Measurements from ENCODE around the gene CDH10. TPM values are rescaled to one million over a fixed set of nuclear protein-coding genes. Genes with fewer than 3 reads are reported as not detected.

CDH10 gene
- total and polyA plus RNA-seq, 4 donors = 0.09 TPM; not detected in 3

DNA sequence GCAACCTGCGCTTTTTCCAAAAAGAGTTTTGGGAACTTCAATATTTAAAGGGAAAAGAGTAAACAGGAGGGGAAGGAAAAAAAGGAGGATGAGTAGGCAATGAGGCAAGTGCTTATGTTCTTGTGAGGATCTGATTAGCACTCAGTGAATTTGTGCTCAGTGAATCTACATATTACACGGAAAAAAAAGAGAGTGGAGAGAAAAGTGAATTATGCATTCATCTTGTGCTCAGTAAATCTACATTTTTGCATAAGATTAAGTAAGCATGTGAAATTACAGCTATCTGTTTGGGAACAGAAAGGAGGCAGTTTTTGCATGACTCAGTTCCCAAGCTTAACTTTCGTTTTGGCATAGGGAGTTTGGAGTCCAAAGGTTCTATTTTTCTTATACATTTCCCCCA, 170.1 kb downstream of the CDH10 start:
- no peak for DNase-seq (ENCODE audit: low spot score)
- Histone ChIP-seq H3K27me3 (ENCODE audit: control insufficient read depth in 4 of 4, insufficient read depth in 4 of 4, low read length in 3 of 4) (no peaks in the 10 kb centered on the region), H3K4me1 (ENCODE audit: control insufficient read depth in 4 of 4, insufficient read depth in 4 of 4, low read length in 3 of 4) (peaks cover 0 to 4% (median 0%) of the 10 kb centered on the region in 4 donors), H3K9me3 (ENCODE audit: control insufficient read depth in 4 of 4, low read length in 3 of 4) (no peaks in the 10 kb centered on the region), H3K9ac (ENCODE audit: low read depth in 1 of 2, low read length in 2 of 2) (no peak overlapping the region), H3K36me3 (ENCODE audit: control insufficient read depth in 4 of 4, insufficient read depth in 3 of 4, low read depth in 1 of 4, low read length in 3 of 4) (no peaks in the 10 kb centered on the region), H3K4me3 (ENCODE audit: low read depth in 1 of 3, low read length in 3 of 3) (no peak overlapping the region), H3K27ac (ENCODE audit: low read depth in 1 of 2, low read length in 2 of 2) (no peak overlapping the region)
- no peak for TF ChIP-seq FOXA1 (IDR thresholded peaks at IDR 0.05)
- TF ChIP-seq NR2F2 (IDR thresholded peaks at IDR 0.05) = no peak
- TF ChIP-seq JUND (IDR thresholded peaks at IDR 0.05) = no peak
- TF ChIP-seq, protein P1, sequence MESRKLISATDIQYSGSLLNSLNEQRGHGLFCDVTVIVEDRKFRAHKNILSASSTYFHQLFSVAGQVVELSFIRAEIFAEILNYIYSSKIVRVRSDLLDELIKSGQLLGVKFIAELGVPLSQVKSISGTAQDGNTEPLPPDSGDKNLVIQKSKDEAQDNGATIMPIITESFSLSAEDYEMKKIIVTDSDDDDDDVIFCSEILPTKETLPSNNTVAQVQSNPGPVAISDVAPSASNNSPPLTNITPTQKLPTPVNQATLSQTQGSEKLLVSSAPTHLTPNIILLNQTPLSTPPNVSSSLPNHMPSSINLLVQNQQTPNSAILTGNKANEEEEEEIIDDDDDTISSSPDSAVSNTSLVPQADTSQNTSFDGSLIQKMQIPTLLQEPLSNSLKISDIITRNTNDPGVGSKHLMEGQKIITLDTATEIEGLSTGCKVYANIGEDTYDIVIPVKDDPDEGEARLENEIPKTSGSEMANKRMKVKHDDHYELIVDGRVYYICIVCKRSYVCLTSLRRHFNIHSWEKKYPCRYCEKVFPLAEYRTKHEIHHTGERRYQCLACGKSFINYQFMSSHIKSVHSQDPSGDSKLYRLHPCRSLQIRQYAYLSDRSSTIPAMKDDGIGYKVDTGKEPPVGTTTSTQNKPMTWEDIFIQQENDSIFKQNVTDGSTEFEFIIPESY (IDR thresholded peaks at IDR 0.05) = no peak
- no peak for TF ChIP-seq EGR1 (IDR thresholded peaks at IDR 0.05; ENCODE audit: low read depth in 2 of 2)
- TF ChIP-seq, protein P2, sequence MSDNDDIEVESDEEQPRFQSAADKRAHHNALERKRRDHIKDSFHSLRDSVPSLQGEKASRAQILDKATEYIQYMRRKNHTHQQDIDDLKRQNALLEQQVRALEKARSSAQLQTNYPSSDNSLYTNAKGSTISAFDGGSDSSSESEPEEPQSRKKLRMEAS (IDR thresholded peaks at IDR 0.05) = no peak
- TF ChIP-seq, protein P3, sequence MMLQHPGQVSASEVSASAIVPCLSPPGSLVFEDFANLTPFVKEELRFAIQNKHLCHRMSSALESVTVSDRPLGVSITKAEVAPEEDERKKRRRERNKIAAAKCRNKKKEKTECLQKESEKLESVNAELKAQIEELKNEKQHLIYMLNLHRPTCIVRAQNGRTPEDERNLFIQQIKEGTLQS (IDR thresholded peaks at IDR 0.05) = no peak
- WGBS = 81% methylated on average over 3 of the region's 3 CpGs

DNA sequence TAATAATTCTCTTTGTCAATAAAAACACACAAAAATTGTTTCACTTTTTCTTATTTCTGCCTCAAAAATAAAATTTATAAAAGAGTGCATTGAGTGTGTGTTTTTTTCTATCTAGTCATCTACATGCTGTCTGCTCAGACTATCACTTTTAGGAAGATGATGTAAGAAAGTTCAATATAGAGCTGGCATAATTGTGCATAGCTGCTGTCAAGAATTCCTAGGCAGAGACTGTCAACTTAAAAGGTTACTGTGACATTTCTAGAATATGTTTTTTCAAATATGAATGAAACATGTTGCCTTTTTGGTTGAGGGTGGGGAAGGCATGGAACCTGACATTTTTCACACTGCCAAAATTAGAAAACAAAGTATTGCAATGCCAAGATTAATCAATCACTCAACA, 172.3 kb downstream of the CDH10 start:
- Histone ChIP-seq H3K27me3 (ENCODE audit: control insufficient read depth in 4 of 4, insufficient read depth in 4 of 4, low read length in 3 of 4) (no peaks in the 10 kb centered on the region), H3K9me3 (ENCODE audit: control insufficient read depth in 4 of 4, low read length in 3 of 4) (no peaks in the 10 kb centered on the region), H3K4me1 (ENCODE audit: control insufficient read depth in 4 of 4, insufficient read depth in 4 of 4, low read length in 3 of 4) (peaks cover 0 to 4% (median 0%) of the 10 kb centered on the region in 4 donors), H3K36me3 (ENCODE audit: control insufficient read depth in 4 of 4, insufficient read depth in 3 of 4, low read depth in 1 of 4, low read length in 3 of 4) (no peaks in the 10 kb centered on the region), H3K4me3 (ENCODE audit: low read depth in 1 of 3, low read length in 3 of 3) (no peak overlapping the region), H3K9ac (ENCODE audit: low read depth in 1 of 2, low read length in 2 of 2) (no peak overlapping the region), H3K27ac (ENCODE audit: low read depth in 1 of 2, low read length in 2 of 2) (no peak overlapping the region)
- TF ChIP-seq EGR1 (IDR thresholded peaks at IDR 0.05; ENCODE audit: low read depth in 2 of 2) (no peak), YY1 (IDR thresholded peaks at IDR 0.05) (no peak), HNF4A (conservative IDR thresholded peaks at IDR 0.05) (no peak), SP1 (IDR thresholded peaks at IDR 0.05) (no peak), NR2F2 (IDR thresholded peaks at IDR 0.05) (no peak), JUND (IDR thresholded peaks at IDR 0.05) (no peak), FOXA1 (IDR thresholded peaks at IDR 0.05) (no peak)
- TF ChIP-seq, protein P2 (IDR thresholded peaks at IDR 0.05) = no peak
- no peak for DNase-seq (ENCODE audit: low spot score)

DNA sequence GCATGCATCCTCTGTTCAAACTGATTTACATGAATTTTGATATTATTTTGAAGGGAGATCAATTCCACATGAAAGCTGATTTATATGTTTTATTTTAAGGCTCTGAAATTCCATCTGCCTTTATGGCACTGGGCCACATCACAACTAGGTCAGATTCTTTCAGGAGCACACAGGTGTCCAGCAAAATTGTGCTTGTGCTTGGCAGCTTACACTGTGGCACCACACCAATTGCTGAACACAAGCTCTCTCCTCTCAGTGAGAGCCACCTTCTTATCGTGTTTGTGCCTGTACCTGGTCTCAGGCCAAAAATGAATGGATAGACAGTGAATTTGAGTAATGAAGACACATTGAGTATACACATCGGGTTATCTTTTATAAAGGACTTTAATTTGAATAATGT, 200.4 kb downstream of the CDH10 start:
- DNase-seq (ENCODE audit: low spot score) = no peak
- no peaks in the 10 kb centered on the region for H3K27me3 ChIP-seq (ENCODE audit: control insufficient read depth in 4 of 4, insufficient read depth in 4 of 4, low read length in 3 of 4)
- H3K4me3 ChIP-seq (ENCODE audit: low read depth in 1 of 3, low read length in 3 of 3) = no peak overlapping the region
- H3K36me3 ChIP-seq (ENCODE audit: control insufficient read depth in 4 of 4, insufficient read depth in 3 of 4, low read depth in 1 of 4, low read length in 3 of 4) = no peaks in the 10 kb centered on the region
- peaks cover 0 to 9% (median 0%) of the 10 kb centered on the region in 4 donors for H3K4me1 ChIP-seq (ENCODE audit: control insufficient read depth in 4 of 4, insufficient read depth in 4 of 4, low read length in 3 of 4)
- WGBS = 48% methylated on average over 2 of the region's 2 CpGs
- H3K9ac ChIP-seq (ENCODE audit: low read depth in 1 of 2, low read length in 2 of 2) = no peak overlapping the region
- no peaks in the 10 kb centered on the region for H3K9me3 ChIP-seq (ENCODE audit: control insufficient read depth in 4 of 4, low read length in 3 of 4)
- no peak overlapping the region for H3K27ac ChIP-seq (ENCODE audit: low read depth in 1 of 2, low read length in 2 of 2)
- TF ChIP-seq RXRA (IDR thresholded peaks at IDR 0.05) (no peak), NR2F2 (IDR thresholded peaks at IDR 0.05) (no peak), SP1 (IDR thresholded peaks at IDR 0.05) (no peak), JUND (IDR thresholded peaks at IDR 0.05) (no peak), EGR1 (IDR thresholded peaks at IDR 0.05; ENCODE audit: low read depth in 2 of 2) (no peak), HNF4G (IDR thresholded peaks at IDR 0.05) (no peak), HNF4A (conservative IDR thresholded peaks at IDR 0.05) (no peak), FOXA1 (IDR thresholded peaks at IDR 0.05) (no peak)
- TF ChIP-seq, protein P4, sequence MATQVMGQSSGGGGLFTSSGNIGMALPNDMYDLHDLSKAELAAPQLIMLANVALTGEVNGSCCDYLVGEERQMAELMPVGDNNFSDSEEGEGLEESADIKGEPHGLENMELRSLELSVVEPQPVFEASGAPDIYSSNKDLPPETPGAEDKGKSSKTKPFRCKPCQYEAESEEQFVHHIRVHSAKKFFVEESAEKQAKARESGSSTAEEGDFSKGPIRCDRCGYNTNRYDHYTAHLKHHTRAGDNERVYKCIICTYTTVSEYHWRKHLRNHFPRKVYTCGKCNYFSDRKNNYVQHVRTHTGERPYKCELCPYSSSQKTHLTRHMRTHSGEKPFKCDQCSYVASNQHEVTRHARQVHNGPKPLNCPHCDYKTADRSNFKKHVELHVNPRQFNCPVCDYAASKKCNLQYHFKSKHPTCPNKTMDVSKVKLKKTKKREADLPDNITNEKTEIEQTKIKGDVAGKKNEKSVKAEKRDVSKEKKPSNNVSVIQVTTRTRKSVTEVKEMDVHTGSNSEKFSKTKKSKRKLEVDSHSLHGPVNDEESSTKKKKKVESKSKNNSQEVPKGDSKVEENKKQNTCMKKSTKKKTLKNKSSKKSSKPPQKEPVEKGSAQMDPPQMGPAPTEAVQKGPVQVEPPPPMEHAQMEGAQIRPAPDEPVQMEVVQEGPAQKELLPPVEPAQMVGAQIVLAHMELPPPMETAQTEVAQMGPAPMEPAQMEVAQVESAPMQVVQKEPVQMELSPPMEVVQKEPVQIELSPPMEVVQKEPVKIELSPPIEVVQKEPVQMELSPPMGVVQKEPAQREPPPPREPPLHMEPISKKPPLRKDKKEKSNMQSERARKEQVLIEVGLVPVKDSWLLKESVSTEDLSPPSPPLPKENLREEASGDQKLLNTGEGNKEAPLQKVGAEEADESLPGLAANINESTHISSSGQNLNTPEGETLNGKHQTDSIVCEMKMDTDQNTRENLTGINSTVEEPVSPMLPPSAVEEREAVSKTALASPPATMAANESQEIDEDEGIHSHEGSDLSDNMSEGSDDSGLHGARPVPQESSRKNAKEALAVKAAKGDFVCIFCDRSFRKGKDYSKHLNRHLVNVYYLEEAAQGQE (IDR thresholded peaks at IDR 0.05) = no peak
- TF ChIP-seq, protein P5, sequence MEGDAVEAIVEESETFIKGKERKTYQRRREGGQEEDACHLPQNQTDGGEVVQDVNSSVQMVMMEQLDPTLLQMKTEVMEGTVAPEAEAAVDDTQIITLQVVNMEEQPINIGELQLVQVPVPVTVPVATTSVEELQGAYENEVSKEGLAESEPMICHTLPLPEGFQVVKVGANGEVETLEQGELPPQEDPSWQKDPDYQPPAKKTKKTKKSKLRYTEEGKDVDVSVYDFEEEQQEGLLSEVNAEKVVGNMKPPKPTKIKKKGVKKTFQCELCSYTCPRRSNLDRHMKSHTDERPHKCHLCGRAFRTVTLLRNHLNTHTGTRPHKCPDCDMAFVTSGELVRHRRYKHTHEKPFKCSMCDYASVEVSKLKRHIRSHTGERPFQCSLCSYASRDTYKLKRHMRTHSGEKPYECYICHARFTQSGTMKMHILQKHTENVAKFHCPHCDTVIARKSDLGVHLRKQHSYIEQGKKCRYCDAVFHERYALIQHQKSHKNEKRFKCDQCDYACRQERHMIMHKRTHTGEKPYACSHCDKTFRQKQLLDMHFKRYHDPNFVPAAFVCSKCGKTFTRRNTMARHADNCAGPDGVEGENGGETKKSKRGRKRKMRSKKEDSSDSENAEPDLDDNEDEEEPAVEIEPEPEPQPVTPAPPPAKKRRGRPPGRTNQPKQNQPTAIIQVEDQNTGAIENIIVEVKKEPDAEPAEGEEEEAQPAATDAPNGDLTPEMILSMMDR (IDR thresholded peaks at IDR 0.05; ENCODE audit: low read depth, low read length, missing input control) = no peak
- TF ChIP-seq, protein P2 (IDR thresholded peaks at IDR 0.05) = no peak
- TF ChIP-seq, protein P1 (IDR thresholded peaks at IDR 0.05) = no peak
